Measurements from ENCODE around the gene ABHD17C. TPM values are rescaled to one million over a fixed set of nuclear protein-coding genes. Genes with fewer than 3 reads are reported as not detected.
"Not testable (repeated sequence)": the region's sequence is repeated elsewhere in the genome, so short reads cannot be mapped to it uniquely, and the experiment has no call there.

ABHD17C gene
- total RNA-seq, 4 donors from 2014 or later = 18.7 to 37.1 (median 27.1) TPM

DNA sequence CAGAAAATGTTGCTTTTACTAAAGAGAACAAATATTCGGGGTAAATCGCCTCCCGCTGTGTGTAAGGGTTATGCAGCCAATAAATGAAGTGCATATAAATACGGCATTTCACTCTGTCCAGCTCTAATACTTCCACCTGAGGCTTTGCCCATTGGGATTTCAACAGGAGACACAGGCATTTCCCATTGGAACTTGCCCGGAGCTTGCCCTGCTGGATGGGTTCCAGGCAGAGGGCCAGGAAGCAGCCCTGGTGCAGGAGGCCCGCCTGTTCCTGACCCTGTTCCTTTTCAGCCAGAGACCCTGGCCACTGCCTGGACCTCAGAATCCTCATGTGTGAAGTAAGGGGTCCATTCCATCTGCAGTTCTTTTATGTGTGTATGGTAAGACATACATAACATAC, 66.6 kb downstream of the ABHD17C start:
- H3K27ac ChIP-seq = no peak overlapping the region
- no peaks in the 10 kb centered on the region for H3K9me3 ChIP-seq
- TF ChIP-seq POLR2A (IDR thresholded peaks at IDR 0.05) = no peak
- TF ChIP-seq, protein P1, sequence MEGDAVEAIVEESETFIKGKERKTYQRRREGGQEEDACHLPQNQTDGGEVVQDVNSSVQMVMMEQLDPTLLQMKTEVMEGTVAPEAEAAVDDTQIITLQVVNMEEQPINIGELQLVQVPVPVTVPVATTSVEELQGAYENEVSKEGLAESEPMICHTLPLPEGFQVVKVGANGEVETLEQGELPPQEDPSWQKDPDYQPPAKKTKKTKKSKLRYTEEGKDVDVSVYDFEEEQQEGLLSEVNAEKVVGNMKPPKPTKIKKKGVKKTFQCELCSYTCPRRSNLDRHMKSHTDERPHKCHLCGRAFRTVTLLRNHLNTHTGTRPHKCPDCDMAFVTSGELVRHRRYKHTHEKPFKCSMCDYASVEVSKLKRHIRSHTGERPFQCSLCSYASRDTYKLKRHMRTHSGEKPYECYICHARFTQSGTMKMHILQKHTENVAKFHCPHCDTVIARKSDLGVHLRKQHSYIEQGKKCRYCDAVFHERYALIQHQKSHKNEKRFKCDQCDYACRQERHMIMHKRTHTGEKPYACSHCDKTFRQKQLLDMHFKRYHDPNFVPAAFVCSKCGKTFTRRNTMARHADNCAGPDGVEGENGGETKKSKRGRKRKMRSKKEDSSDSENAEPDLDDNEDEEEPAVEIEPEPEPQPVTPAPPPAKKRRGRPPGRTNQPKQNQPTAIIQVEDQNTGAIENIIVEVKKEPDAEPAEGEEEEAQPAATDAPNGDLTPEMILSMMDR (IDR thresholded peaks at IDR 0.05) = no peak
- no peak for DNase-seq
- 83 to 85% methylated on average over 6 of the region's 6 CpGs for WGBS, 2 donors
- no peaks in the 10 kb centered on the region for H3K36me3 ChIP-seq
- H3K27me3 ChIP-seq = no peaks in the 10 kb centered on the region
- no peak overlapping the region for H3K4me3 ChIP-seq
- peaks cover 0 to 5% (median 0%) of the 10 kb centered on the region in 3 donors for H3K4me1 ChIP-seq
- intact Hi-C loops (cut with DNase I) = loop anchor here (10.0 kb wide), 1 partner anchor 67 kb away; the partner anchor contains the start of gene ABHD17C

DNA sequence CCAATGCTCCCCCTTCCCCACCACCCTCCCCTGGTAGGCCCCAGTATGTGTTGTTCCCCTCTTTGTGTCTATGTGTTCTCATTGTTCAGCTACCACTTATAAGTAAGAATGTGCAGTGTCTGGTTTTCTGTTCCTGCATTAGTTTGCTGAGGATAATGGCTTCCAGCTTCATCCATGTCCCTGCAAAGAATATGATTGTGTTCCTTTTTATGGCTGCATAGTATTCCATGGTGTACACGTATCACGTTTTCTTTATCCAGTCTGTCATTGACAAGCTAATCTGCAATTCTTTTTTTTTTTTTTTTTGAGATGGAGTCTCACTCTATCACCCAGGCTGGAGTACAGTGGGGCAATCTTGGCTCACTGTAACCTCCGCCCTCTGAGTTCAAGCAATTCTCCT, 68.1 kb downstream of the ABHD17C start:
- not testable (repeated sequence) for H3K9me3 ChIP-seq, H3K27me3 ChIP-seq, H3K36me3 ChIP-seq, H3K4me3 ChIP-seq, H3K4me1 ChIP-seq, DNase-seq, H3K27ac ChIP-seq
- intact Hi-C loops (cut with DNase I) = loop anchor here (10.0 kb wide), 1 partner anchor 68 kb away; the partner anchor contains the start of gene ABHD17C
- WGBS, 2 donors = 92 to 97% methylated on average over 3 of the region's 3 CpGs

DNA sequence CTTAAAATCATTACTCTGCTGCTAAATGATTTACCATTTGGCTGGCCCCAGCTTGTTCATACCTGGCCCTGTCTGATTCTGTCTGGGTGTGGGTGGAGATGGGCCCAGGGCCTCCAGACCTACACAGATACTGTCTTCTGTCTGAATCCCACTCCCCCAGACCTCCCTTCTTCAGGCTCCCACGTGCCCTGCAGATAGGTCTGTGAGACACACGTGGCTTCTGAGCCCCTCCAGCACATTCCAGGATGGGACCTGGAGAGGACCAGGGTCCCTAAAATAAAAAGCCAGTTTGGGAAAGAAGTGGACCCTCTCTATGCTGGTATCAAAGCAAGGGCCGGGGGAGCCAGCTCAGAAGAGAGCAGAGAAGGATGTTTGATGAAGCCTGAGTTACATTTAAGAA, 69.4 kb downstream of the ABHD17C start:
- H3K27ac ChIP-seq = no peak overlapping the region
- no peaks in the 10 kb centered on the region for H3K27me3 ChIP-seq
- no peak for TF ChIP-seq POLR2A (IDR thresholded peaks at IDR 0.05)
- TF ChIP-seq, protein P1 (IDR thresholded peaks at IDR 0.05) = no peak
- H3K9me3 ChIP-seq = no peaks in the 10 kb centered on the region
- whole genome bisulfite sequencing, 2 donors = 60 to 100% methylated on average over 1 of the region's 3 CpGs
- intact Hi-C loops (cut with DNase I) = loop anchor here (10.0 kb wide), 1 partner anchor 70 kb away; the partner anchor contains the start of gene ABHD17C
- H3K4me1 ChIP-seq = peaks cover 0 to 16% (median 4%) of the 10 kb centered on the region in 3 donors
- no peak overlapping the region for H3K4me3 ChIP-seq
- no peak for DNase-seq
- no peaks in the 10 kb centered on the region for H3K36me3 ChIP-seq

DNA sequence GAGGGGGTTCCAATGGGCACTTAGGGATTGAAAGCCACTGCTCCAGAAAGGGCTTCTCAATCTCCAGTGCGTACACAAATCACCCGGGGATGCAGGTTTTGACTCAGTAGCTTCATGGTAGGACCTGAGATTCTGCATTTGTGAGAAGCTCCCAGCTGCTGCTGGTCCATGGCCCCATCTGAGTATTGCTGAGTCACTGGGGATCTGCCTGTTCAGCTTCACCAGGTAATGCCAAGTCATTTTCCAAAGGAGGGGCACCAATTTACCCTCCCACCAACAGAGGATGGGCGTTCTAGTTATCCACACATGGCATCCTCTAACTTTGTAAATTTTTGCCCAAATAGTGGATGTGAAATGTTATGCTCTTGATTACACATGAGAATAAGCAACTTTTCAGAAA, 71.2 kb downstream of the ABHD17C start:
- 73 to 88% methylated on average over 1 to 3 of the region's 3 CpGs for WGBS, 2 donors
- H3K36me3 ChIP-seq = no peaks in the 10 kb centered on the region
- no peak overlapping the region for H3K27ac ChIP-seq
- no peaks in the 10 kb centered on the region for H3K9me3 ChIP-seq
- intact Hi-C loops (cut with DNase I) = loop anchor here (10.0 kb wide), 1 partner anchor 71 kb away; the partner anchor contains the start of gene ABHD17C
- H3K4me3 ChIP-seq = no peak overlapping the region
- no peaks in the 10 kb centered on the region for H3K27me3 ChIP-seq
- DNase-seq = no peak
- peaks cover 0 to 16% (median 4%) of the 10 kb centered on the region in 3 donors for H3K4me1 ChIP-seq
- no peak for TF ChIP-seq POLR2A (IDR thresholded peaks at IDR 0.05)
- TF ChIP-seq, protein P1 (IDR thresholded peaks at IDR 0.05) = no peak

DNA sequence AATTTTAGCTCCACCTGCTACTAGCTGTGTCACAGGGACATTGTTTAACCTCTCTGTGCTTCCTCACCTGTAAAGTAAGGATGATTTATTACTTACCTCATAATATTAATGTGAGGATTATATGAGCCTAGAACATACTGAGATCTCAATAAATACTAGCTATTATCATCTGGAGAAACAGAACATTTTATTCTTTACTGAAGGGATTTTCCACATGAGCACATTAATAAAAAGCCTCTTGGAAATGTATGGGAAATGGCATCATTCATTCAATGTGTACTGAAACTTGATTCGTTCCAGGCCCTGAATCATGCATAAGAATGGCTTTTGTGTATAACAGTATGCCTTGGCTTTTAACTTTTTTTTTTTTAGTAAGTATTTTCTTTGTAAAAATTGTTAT, 73.0 kb downstream of the ABHD17C start:
- Histone ChIP-seq H3K4me3 (no peak overlapping the region), H3K9me3 (no peaks in the 10 kb centered on the region), H3K27me3 (no peaks in the 10 kb centered on the region), H3K4me1 (peaks cover 0 to 16% (median 4%) of the 10 kb centered on the region in 3 donors), H3K36me3 (no peaks in the 10 kb centered on the region), H3K27ac (peak overlapping the region in 1 of 4 donors; percentile 1)
- intact Hi-C loops (cut with DNase I) = loop anchor here (10.0 kb wide), 1 partner anchor 73 kb away; the partner anchor contains the start of gene ABHD17C
- no peak for DNase-seq
- 23 to 53% methylated on average over 1 of the region's 1 CpG for WGBS, 2 donors
- TF ChIP-seq, protein P1 (IDR thresholded peaks at IDR 0.05) = no peak
- TF ChIP-seq POLR2A (IDR thresholded peaks at IDR 0.05) = no peak
